Endodermal cell (in vitro differentiated cells): ENCODE measurements around the gene RBM38. TPM values are rescaled to one million over a fixed set of nuclear protein-coding genes. Genes with fewer than 3 reads are reported as not detected.

Experiments
- DNase-seq: peaks from one replicate; pipeline ENCODE4 v3.0.0-alpha.2; 2017
- H3K27ac ChIP-seq: 2 replicates; pipeline ENCODE4 v1.5.1; 2013; ENCODE audit warnings: mild to moderate bottlenecking, low read depth, low read length, moderate library complexity
- H3K27me3 ChIP-seq: 2 replicates; pipeline ENCODE4 v1.6.1; 2013; ENCODE audit warnings: mild to moderate bottlenecking, low read length, moderate library complexity; ENCODE audit not compliant: insufficient read depth, control insufficient read depth, poor library complexity, severe bottlenecking
- H3K36me3 ChIP-seq: 2 replicates; pipeline ENCODE4 v1.7.0; 2013; ENCODE audit warnings: mild to moderate bottlenecking, low read length, moderate library complexity; ENCODE audit not compliant: control insufficient read depth, insufficient read depth
- H3K4me1 ChIP-seq: one replicate; pipeline ENCODE4 v1.7.0; 2013; ENCODE audit warnings: low read length; ENCODE audit not compliant: control insufficient read depth, insufficient read depth
- H3K4me3 ChIP-seq: 2 replicates; pipeline ENCODE4 v1.5.1; 2013; ENCODE audit warnings: mild to moderate bottlenecking, low read length, moderate library complexity
- H3K9ac ChIP-seq: 2 replicates; pipeline ENCODE4 v1.6.1; 2013; ENCODE audit warnings: mild to moderate bottlenecking, low read length, moderate library complexity; ENCODE audit not compliant: poor library complexity, severe bottlenecking; ENCODE audit errors: extremely low read depth
- H3K9me3 ChIP-seq: 2 replicates; pipeline ENCODE4 v1.6.1; 2013; ENCODE audit warnings: mild to moderate bottlenecking, low read length, moderate library complexity; ENCODE audit not compliant: control insufficient read depth
- H3K27ac Mint-ChIP-seq: 2 replicates; pipeline ENCODE4 v1.8.0; 2020; ENCODE audit warnings: mixed read lengths
- H3K27me3 Mint-ChIP-seq: 2 replicates; pipeline ENCODE4 v1.8.0; 2021; ENCODE audit warnings: mild to moderate bottlenecking, mixed read lengths; ENCODE audit not compliant: insufficient read depth
- H3K36me3 Mint-ChIP-seq: 2 replicates; pipeline ENCODE4 v1.8.0; 2020; ENCODE audit warnings: low read depth, mixed read lengths
- H3K4me1 Mint-ChIP-seq: 2 replicates; pipeline ENCODE4 v1.8.0; 2020; ENCODE audit warnings: mixed read lengths
- H3K4me3 Mint-ChIP-seq: 2 replicates; pipeline ENCODE4 v1.8.0; 2020; ENCODE audit warnings: mild to moderate bottlenecking, moderate library complexity, mixed read lengths
- H3K9me3 Mint-ChIP-seq: 2 replicates; pipeline ENCODE4 v1.8.0; 2020; ENCODE audit warnings: mild to moderate bottlenecking, mixed read lengths
- WGBS, 2 experiments: methylation state at CpG; one replicate each; pipeline versions ENCODE4 v1.1.5 to v1.1.7; 2013; ENCODE audit warnings: missing lambda C conversion rate in 2 of 2, mixed read lengths in 1 of 2; ENCODE audit not compliant: insufficient coverage in 1 of 2, insufficient read length in 1 of 2; 5-methylcytosine and 5-hydroxymethylcytosine counted together
- total RNA-seq, 2 donors: library from RNA; stranded (reverse); fragmentation: NEBNext Ultra II Directional in 1 of 2; extraction: Animal tissue kit (Norgen Biotek cat#: 25700) in 1 of 2; gene quantifications; 2 replicates in 1 of 2; 3 replicates in 1 of 2; pipeline ENCODE4 v1.2.1, GENCODE V29; 2021
- TF ChIP-seq, protein P1 (sequence below): fragments of 200-600 bp; sonication (generic); conservative IDR thresholded peaks from 2 replicates; pipeline ENCODE4 v1.5.0; 2021; ENCODE audit warnings: antibody characterized with exemption, mild to moderate bottlenecking

The RBM38 gene
- total RNA-seq, 2 donors from 2014 or later = 29.0 to 30.2 TPM

DNA sequence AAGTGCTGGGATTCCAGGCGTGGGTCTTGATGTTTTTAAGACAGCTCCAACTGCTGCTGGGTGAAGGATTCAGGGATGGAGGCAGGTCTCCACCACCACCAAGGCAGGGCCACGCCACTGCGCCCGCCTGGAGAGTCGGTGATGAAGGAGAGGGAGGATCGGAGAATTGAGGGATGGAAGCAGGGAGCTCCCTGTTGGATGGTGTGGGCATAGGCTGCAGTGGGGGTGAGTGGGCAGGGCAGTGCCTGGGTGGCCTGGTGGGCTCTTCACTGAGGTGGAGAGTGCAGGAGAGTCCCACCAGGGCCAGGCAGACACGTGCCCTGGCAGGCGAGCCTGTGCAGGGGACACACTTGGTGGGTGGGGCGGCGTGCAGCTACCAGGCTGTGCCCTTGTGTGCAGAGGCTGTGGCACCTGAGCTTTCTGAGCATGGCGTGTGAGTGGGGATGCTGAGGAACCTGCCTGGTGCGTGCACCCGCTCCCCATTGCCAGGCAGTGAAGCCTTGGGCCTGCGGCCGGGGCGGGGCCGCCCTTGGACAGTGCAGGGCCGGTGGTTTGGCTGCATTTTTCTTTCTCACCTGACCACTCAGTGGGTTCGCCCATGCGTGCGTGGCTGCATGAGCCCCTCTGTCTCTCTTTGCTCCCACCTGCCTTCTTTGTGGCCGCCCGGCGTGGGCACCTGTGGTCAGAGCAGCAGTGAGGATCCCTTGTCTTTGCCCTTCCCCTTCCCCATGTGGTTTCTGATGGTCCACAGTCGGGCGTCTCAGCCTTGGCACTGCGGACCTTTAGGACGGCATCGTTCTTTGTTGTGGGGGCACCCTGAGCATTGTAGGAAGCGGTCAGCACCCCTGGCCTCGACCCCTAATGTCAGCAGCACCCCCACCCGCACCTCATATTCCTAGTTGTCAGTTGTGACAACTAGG, 11.3 kb downstream of the RBM38 start:
- Mint-ChIP-seq H3K4me3 (no peak overlapping the region), H3K27ac (peak overlapping the region; percentile 30), H3K27me3 (no peaks in the 10 kb centered on the region), H3K4me1 (no peaks in the 10 kb centered on the region), H3K9me3 (no peaks in the 10 kb centered on the region), H3K36me3 (peaks cover 33% of the 10 kb centered on the region)
- no peaks in the 10 kb centered on the region for H3K4me1 ChIP-seq
- H3K27ac ChIP-seq = no peak overlapping the region
- no peak for DNase-seq
- 94 to 95% methylated on average over 25 to 32 of the region's 32 CpGs for WGBS, 2 experiments
- H3K4me3 ChIP-seq = no peak overlapping the region
- no peaks in the 10 kb centered on the region for H3K27me3 ChIP-seq
- TF ChIP-seq, protein P1, sequence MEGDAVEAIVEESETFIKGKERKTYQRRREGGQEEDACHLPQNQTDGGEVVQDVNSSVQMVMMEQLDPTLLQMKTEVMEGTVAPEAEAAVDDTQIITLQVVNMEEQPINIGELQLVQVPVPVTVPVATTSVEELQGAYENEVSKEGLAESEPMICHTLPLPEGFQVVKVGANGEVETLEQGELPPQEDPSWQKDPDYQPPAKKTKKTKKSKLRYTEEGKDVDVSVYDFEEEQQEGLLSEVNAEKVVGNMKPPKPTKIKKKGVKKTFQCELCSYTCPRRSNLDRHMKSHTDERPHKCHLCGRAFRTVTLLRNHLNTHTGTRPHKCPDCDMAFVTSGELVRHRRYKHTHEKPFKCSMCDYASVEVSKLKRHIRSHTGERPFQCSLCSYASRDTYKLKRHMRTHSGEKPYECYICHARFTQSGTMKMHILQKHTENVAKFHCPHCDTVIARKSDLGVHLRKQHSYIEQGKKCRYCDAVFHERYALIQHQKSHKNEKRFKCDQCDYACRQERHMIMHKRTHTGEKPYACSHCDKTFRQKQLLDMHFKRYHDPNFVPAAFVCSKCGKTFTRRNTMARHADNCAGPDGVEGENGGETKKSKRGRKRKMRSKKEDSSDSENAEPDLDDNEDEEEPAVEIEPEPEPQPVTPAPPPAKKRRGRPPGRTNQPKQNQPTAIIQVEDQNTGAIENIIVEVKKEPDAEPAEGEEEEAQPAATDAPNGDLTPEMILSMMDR = no peak
- H3K9ac ChIP-seq = no peak overlapping the region
- peaks cover 7% of the 10 kb centered on the region for H3K36me3 ChIP-seq
- H3K9me3 ChIP-seq = no peaks in the 10 kb centered on the region

DNA sequence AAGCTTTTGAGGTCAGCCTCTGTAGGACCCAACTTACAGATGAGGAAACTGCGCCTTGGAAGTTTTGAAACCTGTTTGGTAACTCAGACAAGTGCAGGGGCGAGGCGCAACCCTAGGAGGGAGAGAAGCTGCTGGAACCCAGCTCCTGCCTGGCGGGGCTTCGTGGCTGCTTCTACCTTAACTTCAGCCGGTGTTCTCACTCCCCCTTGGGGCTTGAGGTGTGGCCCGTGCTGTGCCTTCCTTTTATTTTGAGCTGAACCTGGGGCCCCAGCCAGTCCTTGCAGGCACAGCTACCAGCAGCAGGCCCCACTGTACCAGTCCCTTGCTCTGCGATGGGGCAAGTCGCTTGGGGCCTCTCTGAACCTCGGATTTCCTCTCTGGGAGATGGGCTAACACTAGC, 12.0 kb downstream of the RBM38 start:
- TF ChIP-seq, protein P1 = no peak
- Histone ChIP-seq H3K27me3 (no peaks in the 10 kb centered on the region), H3K4me1 (no peaks in the 10 kb centered on the region), H3K4me3 (no peak overlapping the region), H3K9me3 (no peaks in the 10 kb centered on the region), H3K36me3 (peaks cover 5% of the 10 kb centered on the region), H3K27ac (no peak overlapping the region), H3K9ac (no peak overlapping the region)
- no peak for DNase-seq
- H3K4me1 Mint-ChIP-seq = no peaks in the 10 kb centered on the region
- H3K4me3 Mint-ChIP-seq = no peak overlapping the region
- no peak overlapping the region for H3K27ac Mint-ChIP-seq
- 95% methylated on average over 10 of the region's 10 CpGs for WGBS, 2 experiments
- no peaks in the 10 kb centered on the region for H3K9me3 Mint-ChIP-seq
- H3K36me3 Mint-ChIP-seq = peaks cover 35% of the 10 kb centered on the region
- no peaks in the 10 kb centered on the region for H3K27me3 Mint-ChIP-seq

DNA sequence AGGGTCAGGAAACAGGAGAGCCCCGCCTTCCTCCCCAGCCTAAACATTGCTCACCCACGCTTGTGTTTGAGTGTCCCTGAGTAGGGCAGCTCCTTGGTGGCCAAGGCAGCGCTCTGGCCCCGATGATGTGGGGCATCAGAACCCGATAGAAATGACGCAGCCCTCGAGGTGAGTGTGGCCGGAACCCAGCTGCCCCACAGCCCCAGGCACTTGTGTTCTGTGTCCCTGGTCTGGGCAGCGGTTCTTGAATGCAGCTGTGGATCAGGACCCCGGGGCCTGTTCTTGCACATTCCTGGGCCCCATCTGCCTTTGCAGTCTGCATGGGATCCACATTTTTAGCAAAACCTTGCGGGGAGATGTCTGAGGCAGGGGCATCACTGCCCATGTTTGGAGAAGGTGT, 12.8 kb downstream of the RBM38 start:
- Histone ChIP-seq H3K36me3 (peaks cover 5% of the 10 kb centered on the region), H3K27ac (no peak overlapping the region), H3K9ac (no peak overlapping the region), H3K4me1 (no peaks in the 10 kb centered on the region), H3K4me3 (no peak overlapping the region), H3K9me3 (no peaks in the 10 kb centered on the region), H3K27me3 (no peaks in the 10 kb centered on the region)
- H3K4me3 Mint-ChIP-seq = no peak overlapping the region
- no peaks in the 10 kb centered on the region for H3K27me3 Mint-ChIP-seq
- H3K27ac Mint-ChIP-seq = no peak overlapping the region
- no peaks in the 10 kb centered on the region for H3K4me1 Mint-ChIP-seq
- peaks cover 32% of the 10 kb centered on the region for H3K36me3 Mint-ChIP-seq
- WGBS, 2 experiments = 90 to 93% methylated on average over 7 to 11 of the region's 11 CpGs
- no peak for DNase-seq
- no peaks in the 10 kb centered on the region for H3K9me3 Mint-ChIP-seq
- TF ChIP-seq, protein P1 = no peak
